GM18499 (cell line): ENCODE measurements around the gene ZNF512B.
"Not testable (repeated sequence)": the region's sequence is repeated elsewhere in the genome, so short reads cannot be mapped to it uniquely, and the experiment has no call there.

Experiments
- ATAC-seq: cut with Tn5 transposase; IDR thresholded peaks from one replicate; pipeline ENCODE4 v1.9.1; 2021; ENCODE audit warnings: moderate number of reproducible peaks; ENCODE audit not compliant: insufficient read depth, unreplicated experiment

The ZNF512B gene

GRCh38 chr20:63937596-63937995 is 32.1 kb downstream of the ZNF512B start:
- ATAC-seq, result no peak

- no peak for ATAC-seq
Observed at GRCh38 chr20:63935447-63935846, 34.3 kb downstream of the ZNF512B start.

- no peak for ATAC-seq
Observed at GRCh38 chr20:63934271-63935068, 35.3 kb downstream of the ZNF512B start.

GRCh38 chr20:63933646-63934045 is 36.1 kb downstream of the ZNF512B start:
- ATAC-seq, result no peak

GRCh38 chr20:63932606-63933160 is 37.0 kb downstream of the ZNF512B start:
- ATAC-seq, result no peak

GRCh38 chr20:63931735-63932134 is 38.0 kb downstream of the ZNF512B start:
- ATAC-seq, result no peak

- ATAC-seq, result no peak
Observed at GRCh38 chr20:63930971-63931553, 38.7 kb downstream of the ZNF512B start.

GRCh38 chr20:63929473-63929883 is 40.3 kb downstream of the ZNF512B start:
- not testable (repeated sequence) for ATAC-seq

- no peak for ATAC-seq
Observed at GRCh38 chr20:63929071-63929470, 40.7 kb downstream of the ZNF512B start.

- no peak for ATAC-seq
Observed at GRCh38 chr20:63926298-63926697, 43.4 kb downstream of the ZNF512B start.

GRCh38 chr20:63924241-63924640 is 45.5 kb downstream of the ZNF512B start:
- ATAC-seq, result no peak

GRCh38 chr20:63923651-63924050 is 46.1 kb downstream of the ZNF512B start:
- no peak for ATAC-seq

GRCh38 chr20:63920226-63920625 is 49.5 kb downstream of the ZNF512B start:
- ATAC-seq, result no peak

- ATAC-seq, result no peak
Observed at GRCh38 chr20:63919130-63919529, 50.6 kb downstream of the ZNF512B start.

GRCh38 chr20:63917811-63918210 is 51.9 kb downstream of the ZNF512B start:
- no peak for ATAC-seq

- ATAC-seq, result not testable (repeated sequence)
Observed at GRCh38 chr20:63916371-63916939, 53.3 kb downstream of the ZNF512B start.

- ATAC-seq, result no peak
Observed at GRCh38 chr20:63915471-63915870, 54.3 kb downstream of the ZNF512B start.

- no peak for ATAC-seq
Observed at GRCh38 chr20:63913768-63914167, 56.0 kb downstream of the ZNF512B start.

- ATAC-seq, result no peak
Observed at GRCh38 chr20:63911176-63911575, 58.6 kb downstream of the ZNF512B start.

GRCh38 chr20:63908008-63908682 is 61.6 kb downstream of the ZNF512B start:
- no peak for ATAC-seq
